HepG2 (cell line): Measurements from ENCODE around the gene CFL1. TPM values are rescaled to one million over a fixed set of nuclear protein-coding genes. Genes with fewer than 3 reads are reported as not detected.

Experiments
- BCL6 ChIP-seq: IDR thresholded peaks from 2 replicates; pipeline ENCODE4 v1.6.1; 2016; ENCODE audit warnings: missing genetic modification reagents, missing compliant biosample characterization
- ELF4 ChIP-seq: sonication (generic); formaldehyde crosslinking; IDR thresholded peaks from 2 replicates; pipeline ENCODE4 v1.5.0; 2020; ENCODE audit warnings: missing genetic modification reagents, mild to moderate bottlenecking, moderate library complexity, borderline replicate concordance
- FOXA3 ChIP-seq: IDR thresholded peaks from 2 replicates; pipeline ENCODE4 v1.6.1; 2016; ENCODE audit warnings: missing genetic modification reagents, missing compliant biosample characterization
- GABPB1 ChIP-seq: IDR thresholded peaks from 2 replicates; pipeline ENCODE4 v1.6.1; 2016; ENCODE audit warnings: mild to moderate bottlenecking, missing genetic modification reagents, moderate library complexity, missing compliant biosample characterization
- HDAC1 ChIP-seq: sonication (generic); formaldehyde crosslinking; IDR thresholded peaks from 2 replicates; pipeline ENCODE4 v1.5.1; 2020; ENCODE audit warnings: mild to moderate bottlenecking, missing genetic modification reagents
- HDAC2 ChIP-seq: sonication (generic); formaldehyde crosslinking; IDR thresholded peaks from 2 replicates; pipeline ENCODE4 v1.4.0; 2020; ENCODE audit warnings: missing genetic modification reagents
- HNF4A ChIP-seq: sonication (generic); formaldehyde crosslinking; IDR thresholded peaks from 2 replicates; pipeline ENCODE4 v1.4.0; 2020; ENCODE audit warnings: missing genetic modification reagents
- HNF4G ChIP-seq, 2 experiments: sonication (generic) in 1 of 2; formaldehyde crosslinking in 1 of 2; IDR thresholded peaks; 2 replicates each; pipeline versions ENCODE4 v1.4.0 to v1.6.1; 2011 to 2020; ENCODE audit warnings: borderline replicate concordance in 2 of 2, low read depth in 2 of 2, mild to moderate bottlenecking in 2 of 2, low read length in 1 of 2, missing genetic modification reagents in 1 of 2, moderate library complexity in 1 of 2
- IRF2 ChIP-seq: IDR thresholded peaks from 2 replicates; pipeline ENCODE4 v1.6.1; 2018; ENCODE audit warnings: missing genetic modification reagents, missing compliant biosample characterization
- KDM5B ChIP-seq: sonication (generic); formaldehyde crosslinking; IDR thresholded peaks from 2 replicates; pipeline ENCODE4 v1.4.0; 2020; ENCODE audit warnings: missing genetic modification reagents, mild to moderate bottlenecking, borderline replicate concordance
- MBD4 ChIP-seq: IDR thresholded peaks from 2 replicates; pipeline ENCODE4 v1.6.1; 2012; ENCODE audit warnings: low read length, inconsistent platforms, borderline replicate concordance
- MXI1 ChIP-seq: IDR thresholded peaks from 3 replicates; pipeline ENCODE4 v1.6.1; 2012; ENCODE audit warnings: low read depth, low read length, inconsistent platforms, borderline replicate concordance
- SOX5 ChIP-seq: IDR thresholded peaks from 2 replicates; pipeline ENCODE4 v1.6.1; 2016; ENCODE audit warnings: borderline replicate concordance
- SOX6 ChIP-seq, 2 experiments: fragments of 450-650 bp in 1 of 2; sonication (generic) in 1 of 2; formaldehyde crosslinking in 1 of 2; IDR thresholded peaks; 2 replicates each; pipeline versions ENCODE4 v1.4.0 to v1.6.1; 2017 to 2020; ENCODE audit warnings: antibody characterized with exemption in 1 of 2, mild to moderate bottlenecking in 1 of 2, missing genetic modification reagents in 1 of 2
- SPEN ChIP-seq: sonication (generic); formaldehyde crosslinking; IDR thresholded peaks from 2 replicates; pipeline ENCODE4 v1.5.1; 2020; ENCODE audit warnings: low read depth, mild to moderate bottlenecking, missing genetic modification reagents
- TBX2 ChIP-seq: sonication (generic); formaldehyde crosslinking; IDR thresholded peaks from 2 replicates; pipeline ENCODE4 v1.5.0; 2020; ENCODE audit warnings: missing genetic modification reagents, mild to moderate bottlenecking, borderline replicate concordance
- THAP11 ChIP-seq: IDR thresholded peaks from 2 replicates; pipeline ENCODE4 v1.6.1; 2016; ENCODE audit warnings: missing biosample characterization, missing genetic modification reagents
- YEATS2 ChIP-seq: sonication (generic); formaldehyde crosslinking; IDR thresholded peaks from 2 replicates; pipeline ENCODE4 v1.4.0; 2020; ENCODE audit warnings: missing genetic modification reagents, borderline replicate concordance
- ZFP90 ChIP-seq: sonication (generic); formaldehyde crosslinking; IDR thresholded peaks from 2 replicates; pipeline ENCODE4 v1.8.0; 2022; ENCODE audit warnings: missing genetic modification reagents, mild to moderate bottlenecking, inconsistent platforms, borderline replicate concordance
- ZFY ChIP-seq: sonication (generic); formaldehyde crosslinking; IDR thresholded peaks from 2 replicates; pipeline ENCODE4 v1.4.0; 2020; ENCODE audit warnings: missing genetic modification reagents
- ZNF12 ChIP-seq: sonication (generic); formaldehyde crosslinking; IDR thresholded peaks from 2 replicates; pipeline ENCODE4 v1.5.0; 2020; ENCODE audit warnings: missing genetic modification reagents
- ZNF143 ChIP-seq: sonication (generic); formaldehyde crosslinking; IDR thresholded peaks from 2 replicates; pipeline ENCODE4 v1.4.0; 2020; ENCODE audit warnings: missing genetic modification reagents
- ZNF337 ChIP-seq: sonication (generic); formaldehyde crosslinking; IDR thresholded peaks from 2 replicates; pipeline ENCODE4 v1.5.1; 2020; ENCODE audit warnings: missing genetic modification reagents, low read depth, mild to moderate bottlenecking, borderline replicate concordance
- ZNF550 ChIP-seq: sonication (generic); formaldehyde crosslinking; IDR thresholded peaks from 2 replicates; pipeline ENCODE4 v1.4.0; 2020; ENCODE audit warnings: mild to moderate bottlenecking, missing genetic modification reagents, borderline replicate concordance
- ZNF629 ChIP-seq: sonication (generic); formaldehyde crosslinking; conservative IDR thresholded peaks from 2 replicates; pipeline ENCODE4 v1.5.0; 2020; ENCODE audit warnings: missing genetic modification reagents
- polyA plus RNA-seq, 8 experiments: library from polyadenylated mRNA; depleted of rRNA in 3 of 8; stranded (reverse) in 7 of 8; unstranded in 1 of 8; fragments of >200 nt; fragmentation: Illumina TruSeq in 4 of 8; extraction: Trizol in 4 of 8; gene quantifications; 2 replicates each; pipeline versions ENCODE4 v1.2.1 to v1.2.3, GENCODE V29; 2011 to 2016; ENCODE audit warnings: low read depth in 4 of 8, missing spikeins in 1 of 8, mixed read lengths in 1 of 8; ENCODE audit not compliant: insufficient read depth in 1 of 8
- total RNA-seq, 5 experiments: library from RNA; depleted of rRNA; stranded (reverse); fragments of >200 nt; fragmentation: Illumina TruSeq; extraction: Trizol; gene quantifications; 2 replicates each; pipeline ENCODE4 v1.2.3, GENCODE V29; 2016; ENCODE audit warnings: low read depth in 1 of 5
- TF ChIP-seq, protein P1 (sequence below): IDR thresholded peaks from 2 replicates; pipeline ENCODE4 v1.6.1; 2016
- TF ChIP-seq, protein P2 (sequence below), 2 experiments: sonication (generic) in 1 of 2; formaldehyde crosslinking in 1 of 2; IDR thresholded peaks; 2 replicates each; pipeline versions ENCODE4 v1.4.0 to v1.6.1; 2018 to 2020; ENCODE audit warnings: missing genetic modification reagents in 2 of 2, borderline replicate concordance in 1 of 2, low read depth in 1 of 2, mild to moderate bottlenecking in 1 of 2, missing biosample characterization in 1 of 2
- TF ChIP-seq, protein P3 (sequence below): sonication (generic); formaldehyde crosslinking; IDR thresholded peaks from 2 replicates; pipeline ENCODE4 v1.5.1; 2020; ENCODE audit warnings: mild to moderate bottlenecking, missing genetic modification reagents, borderline replicate concordance

Gene CFL1
- total and polyA plus RNA-seq, 2 of the 13 experiments (the other 11 are each of a cell fraction or from before 2014, with no cell fraction given) = 379 to 383 TPM

DNA sequence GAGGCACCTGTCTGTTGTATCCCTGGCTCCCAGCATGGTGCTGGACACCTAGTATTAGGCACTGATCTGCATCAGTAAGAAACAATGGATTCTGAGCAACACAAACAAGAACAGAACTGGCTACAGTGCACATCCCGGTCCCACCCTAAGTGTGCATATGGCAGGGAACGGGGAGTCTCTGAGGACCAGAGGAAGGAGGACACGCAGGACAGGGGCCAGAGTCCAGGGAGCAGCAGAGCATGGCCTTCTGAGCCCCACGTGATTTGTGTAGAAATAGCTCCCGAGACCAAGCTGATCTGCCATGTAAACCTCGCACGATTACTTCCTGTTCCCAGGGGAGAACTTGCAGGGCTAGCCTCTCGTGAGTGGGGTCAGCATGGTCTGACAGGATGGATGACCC lies 36.9 kb downstream of the CFL1 start (continued):
- TF ChIP-seq, protein P1, sequence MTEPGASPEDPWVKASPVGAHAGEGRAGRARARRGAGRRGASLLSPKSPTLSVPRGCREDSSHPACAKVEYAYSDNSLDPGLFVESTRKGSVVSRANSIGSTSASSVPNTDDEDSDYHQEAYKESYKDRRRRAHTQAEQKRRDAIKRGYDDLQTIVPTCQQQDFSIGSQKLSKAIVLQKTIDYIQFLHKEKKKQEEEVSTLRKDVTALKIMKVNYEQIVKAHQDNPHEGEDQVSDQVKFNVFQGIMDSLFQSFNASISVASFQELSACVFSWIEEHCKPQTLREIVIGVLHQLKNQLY (CRISPR knock-in tag) = peak; percentile 81
- TF ChIP-seq GABPB1 (peak; percentile 56), ZNF143 (CRISPR knock-in tag) (no peak), ELF4 (CRISPR knock-in tag) (no peak), FOXA3 (CRISPR knock-in tag) (no peak; the same call in 1 of the 2 replicates), HDAC2 (CRISPR knock-in tag) (peak; percentile 53; the same call in 1 of the 2 replicates), SOX6 (IDR thresholded peaks at IDR 0.05) (no peak), SOX6 (CRISPR knock-in tag; IDR thresholded peaks at IDR 0.05) (peak; percentile 17; the same call in 1 of the 2 replicates), MXI1 (no peak), SOX5 (peak; percentile 55; the same call in 1 of the 2 replicates), HNF4G (IDR thresholded peaks at IDR 0.05; ENCODE audit: borderline replicate concordance, low read depth, low read length) (peak; percentile 57; the same call in 1 of the 2 replicates), HNF4G (CRISPR knock-in tag; IDR thresholded peaks at IDR 0.05; ENCODE audit: borderline replicate concordance, low read depth) (peak; percentile 59; the same call in 1 of the 2 replicates), BCL6 (CRISPR knock-in tag) (no peak), MBD4 (no peak), ZNF337 (CRISPR knock-in tag) (no peak), ZNF12 (CRISPR knock-in tag) (peak; percentile 80), TBX2 (CRISPR knock-in tag) (no peak; the same call in 1 of the 2 replicates), ZFP90 (CRISPR knock-in tag) (0 out of 2 replicates have a peak, but pooled peaks have one; percentile 56), HDAC1 (CRISPR knock-in tag) (peak; percentile 34; the same call in 1 of the 2 replicates), SPEN (CRISPR knock-in tag) (peak; percentile 46; the same call in 1 of the 2 replicates), HNF4A (peak; percentile 91), KDM5B (CRISPR knock-in tag) (0 out of 2 replicates have a peak, but pooled peaks have one; percentile 36), THAP11 (CRISPR knock-in tag) (peak; percentile 37; the same call in 1 of the 2 replicates), IRF2 (CRISPR knock-in tag) (peak; percentile 53; the same call in 1 of the 2 replicates), ZNF550 (CRISPR knock-in tag) (no peak), YEATS2 (no peak), ZFY (CRISPR knock-in tag) (no peak; the same call in 1 of the 2 replicates), ZNF629 (0 out of 2 replicates have a peak, but pooled peaks have one; percentile 11)
- TF ChIP-seq, protein P2, sequence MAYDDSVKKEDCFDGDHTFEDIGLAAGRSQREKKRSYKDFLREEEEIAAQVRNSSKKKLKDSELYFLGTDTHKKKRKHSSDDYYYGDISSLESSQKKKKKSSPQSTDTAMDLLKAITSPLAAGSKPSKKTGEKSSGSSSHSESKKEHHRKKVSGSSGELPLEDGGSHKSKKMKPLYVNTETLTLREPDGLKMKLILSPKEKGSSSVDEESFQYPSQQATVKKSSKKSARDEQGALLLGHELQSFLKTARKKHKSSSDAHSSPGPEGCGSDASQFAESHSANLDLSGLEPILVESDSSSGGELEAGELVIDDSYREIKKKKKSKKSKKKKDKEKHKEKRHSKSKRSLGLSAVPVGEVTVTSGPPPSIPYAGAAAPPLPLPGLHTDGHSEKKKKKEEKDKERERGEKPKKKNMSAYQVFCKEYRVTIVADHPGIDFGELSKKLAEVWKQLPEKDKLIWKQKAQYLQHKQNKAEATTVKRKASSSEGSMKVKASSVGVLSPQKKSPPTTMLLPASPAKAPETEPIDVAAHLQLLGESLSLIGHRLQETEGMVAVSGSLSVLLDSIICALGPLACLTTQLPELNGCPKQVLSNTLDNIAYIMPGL (CRISPR knock-in tag; IDR thresholded peaks at IDR 0.05; ENCODE audit: borderline replicate concordance in 1 of 2, low read depth in 1 of 2) = 0 out of 4 replicates have a peak, but pooled peaks of 1 of the 2 experiments have one; percentile 27
- TF ChIP-seq, protein P3, sequence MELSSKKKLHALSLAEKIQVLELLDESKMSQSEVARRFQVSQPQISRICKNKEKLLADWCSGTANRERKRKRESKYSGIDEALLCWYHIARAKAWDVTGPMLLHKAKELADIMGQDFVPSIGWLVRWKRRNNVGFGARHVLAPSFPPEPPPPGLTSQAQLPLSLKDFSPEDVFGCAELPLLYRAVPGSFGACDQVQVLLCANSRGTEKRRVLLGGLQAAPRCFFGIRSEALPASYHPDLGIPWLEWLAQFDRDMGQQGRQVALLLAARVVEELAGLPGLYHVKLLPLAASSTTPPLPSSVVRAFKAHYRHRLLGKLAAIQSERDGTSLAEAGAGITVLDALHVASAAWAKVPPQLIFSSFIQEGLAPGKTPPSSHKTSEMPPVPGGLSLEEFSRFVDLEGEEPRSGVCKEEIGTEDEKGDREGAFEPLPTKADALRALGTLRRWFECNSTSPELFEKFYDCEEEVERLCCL (CRISPR knock-in tag) = no peak
